HG03520 (cell line): ENCODE results near the gene KIF17.
"Not testable (repeated sequence)": the region's sequence is repeated elsewhere in the genome, so short reads cannot be mapped to it uniquely, and the experiment has no call there.

Experiments used
- ATAC-seq: cut with Tn5 transposase; IDR thresholded peaks from one replicate; pipeline ENCODE4 v1.9.1; 2021; ENCODE audit warnings: mild to moderate bottlenecking, moderate library complexity; ENCODE audit not compliant: unreplicated experiment

Gene KIF17

GRCh38 chr1:20727746-20728316 lies 10.0 kb upstream of the KIF17 start:
- no peak for ATAC-seq

DNA sequence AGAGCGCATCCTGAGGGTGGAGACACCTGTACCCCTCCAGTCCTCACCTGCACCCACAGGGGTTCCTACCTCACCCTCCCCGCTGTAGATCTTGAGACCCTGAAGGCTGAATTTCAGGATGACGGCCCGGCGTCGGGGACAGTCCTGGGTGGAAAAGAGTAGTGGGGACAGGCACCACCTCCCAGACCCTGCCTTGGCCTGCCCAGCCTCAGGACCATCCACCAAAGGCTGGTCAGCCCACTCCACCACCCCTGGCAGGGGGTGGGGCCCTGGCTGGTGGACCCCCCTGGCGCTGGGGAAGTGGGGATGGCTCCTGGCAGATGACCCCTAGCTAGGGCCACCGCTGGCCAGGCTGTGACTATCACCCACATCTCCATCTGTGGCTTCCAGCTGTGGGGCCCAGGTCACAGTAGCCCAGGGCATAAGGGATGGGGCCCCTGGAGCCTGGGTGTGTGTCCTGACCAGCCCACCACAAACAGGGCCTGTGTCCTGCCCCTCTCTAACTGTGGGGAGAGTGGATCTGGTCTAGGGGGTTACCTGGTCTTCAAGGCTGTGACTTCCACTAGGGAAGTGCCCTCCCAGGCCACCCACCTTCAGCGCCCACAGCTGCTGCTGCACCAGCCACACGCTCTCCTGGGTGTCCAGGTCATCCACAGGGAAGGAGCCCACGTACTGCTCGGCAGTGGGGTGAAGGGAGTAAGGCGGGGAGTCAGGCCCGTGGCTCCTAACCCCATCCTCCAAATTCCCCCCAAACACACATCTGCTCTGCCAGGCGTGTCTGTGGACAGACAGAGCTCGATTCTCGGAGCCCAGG lies 9.3 kb upstream of the KIF17 start:
- ATAC-seq = no peak

GRCh38 chr1:20726118-20726911 lies 8.5 kb upstream of the KIF17 start:
- ATAC-seq = no peak

DNA sequence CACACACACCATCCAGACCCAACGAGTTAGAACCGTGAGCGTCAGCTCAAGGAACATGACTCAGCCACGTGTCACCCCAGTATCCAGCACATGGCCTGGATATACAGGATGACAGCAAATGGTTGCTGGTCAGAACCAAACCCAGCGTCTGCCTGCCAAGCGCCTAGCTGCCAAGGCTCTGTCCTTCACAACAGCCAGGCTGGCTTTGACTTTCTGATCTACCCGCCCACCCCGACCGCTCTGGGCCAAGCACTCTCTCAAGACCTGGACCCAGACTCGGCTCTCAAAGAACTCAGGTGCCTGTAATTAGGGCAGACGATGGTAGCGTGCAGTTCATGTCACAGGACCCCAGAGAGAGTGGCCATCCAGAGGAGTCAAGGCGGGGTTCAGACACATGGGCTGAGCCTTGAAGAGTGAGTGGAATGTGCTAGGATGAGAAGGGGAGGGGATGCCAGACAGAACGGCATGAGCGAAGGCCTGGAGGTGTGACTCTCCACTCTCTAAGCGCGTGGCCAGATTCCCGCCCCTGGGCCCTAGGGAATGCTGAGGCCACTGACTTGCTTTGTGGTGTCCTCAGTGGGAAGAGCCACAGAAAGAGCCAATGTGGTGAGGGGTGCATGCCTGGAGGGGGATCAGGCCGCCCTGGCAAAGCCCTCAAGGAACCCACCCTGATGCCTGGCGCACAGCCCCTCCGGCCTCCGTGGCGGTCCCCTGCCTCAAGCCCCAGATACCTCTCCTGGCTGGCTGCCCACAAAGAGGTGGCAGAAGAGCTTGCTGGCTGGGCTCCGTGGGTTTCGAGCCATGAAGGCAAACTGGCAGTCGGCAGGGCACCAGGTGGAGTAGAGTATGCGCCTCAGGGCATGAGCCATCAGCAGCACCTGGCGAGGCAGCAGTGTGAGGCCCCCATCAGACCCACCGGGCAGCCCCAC lies 7.6 kb upstream of the KIF17 start:
- ATAC-seq = no peak

DNA sequence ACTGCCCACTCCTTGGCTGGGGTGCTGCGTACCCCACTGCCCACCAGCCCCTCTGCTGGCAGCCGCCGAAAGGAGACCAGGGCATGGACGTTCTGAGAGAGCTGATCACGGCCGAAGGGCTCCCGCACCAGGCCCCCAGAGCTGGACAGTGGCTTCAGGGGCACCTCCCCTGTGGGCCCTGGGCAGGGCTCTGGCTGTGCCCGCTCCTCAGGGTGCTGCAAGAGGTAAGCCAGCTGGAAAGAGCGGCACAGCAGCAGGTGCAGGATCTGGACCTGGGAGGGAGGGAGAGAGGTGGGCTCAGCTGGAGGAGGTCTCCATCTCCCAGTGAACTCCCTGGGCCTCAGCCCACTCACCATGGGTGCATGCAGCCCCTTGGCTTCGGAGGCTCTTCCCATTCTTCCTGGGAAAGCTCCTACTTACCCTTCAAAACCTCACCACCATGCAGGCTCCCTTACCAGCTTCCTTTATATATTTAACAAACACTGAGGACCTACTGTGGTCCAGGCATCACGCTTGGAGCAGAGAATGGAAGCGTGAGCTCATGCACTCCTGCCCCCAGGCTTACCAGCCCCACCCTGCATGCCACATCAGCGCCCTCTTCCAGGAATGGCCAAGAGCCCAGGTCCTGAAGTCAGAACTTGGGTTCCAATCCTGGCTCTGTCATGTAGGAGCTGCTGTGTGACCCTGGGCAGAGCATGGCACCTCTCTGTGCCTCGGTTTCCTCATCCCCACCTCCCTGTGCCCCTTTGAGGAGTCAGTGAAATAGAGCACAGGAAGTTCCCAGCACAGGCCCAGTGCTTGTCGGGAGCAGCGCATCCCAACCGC lies 6.8 kb upstream of the KIF17 start:
- no peak for ATAC-seq

DNA sequence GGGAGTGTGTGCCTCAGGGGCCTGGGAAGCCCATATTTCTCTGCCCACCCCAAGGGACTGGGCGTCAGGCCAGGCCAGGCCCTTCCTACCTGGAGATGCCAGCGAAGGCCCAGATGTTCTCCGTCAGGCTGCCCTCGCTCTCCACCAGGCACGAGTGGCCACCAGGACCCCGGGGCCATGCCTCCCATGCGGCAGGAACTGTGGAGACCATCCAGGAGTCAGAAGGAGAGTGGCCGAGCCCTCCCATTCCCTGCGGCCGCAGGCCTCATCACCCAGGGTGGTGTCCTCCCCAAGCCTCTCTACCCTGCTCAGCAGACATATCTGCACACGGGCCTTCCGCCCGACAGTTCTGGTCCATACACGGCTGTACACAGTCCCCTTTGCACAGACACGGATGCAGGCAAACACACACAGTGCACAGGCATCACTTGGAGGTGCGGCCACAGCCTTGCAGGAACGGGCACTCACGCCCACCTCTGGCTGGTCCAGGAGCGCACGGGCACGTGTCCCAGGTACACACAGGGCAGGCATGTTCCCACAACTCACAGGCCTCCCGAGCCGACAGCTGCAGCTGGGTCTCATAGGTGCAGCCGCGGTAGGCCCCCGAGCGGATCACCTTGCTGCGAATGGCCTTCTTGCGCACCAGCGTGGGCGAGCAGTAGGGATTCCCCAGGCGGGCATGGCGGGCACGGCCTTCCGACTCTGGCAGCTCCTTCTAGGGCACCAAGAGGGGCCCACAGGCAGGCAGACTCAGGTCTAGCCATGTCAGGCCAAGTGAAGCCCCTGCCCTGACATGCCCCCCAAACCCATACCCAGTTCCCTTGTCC lies 5.9 kb upstream of the KIF17 start:
- ATAC-seq = no peak

GRCh38 chr1:20723159-20723536 lies 5.3 kb upstream of the KIF17 start:
- no peak for ATAC-seq

GRCh38 chr1:20721117-20722061 lies 3.6 kb upstream of the KIF17 start:
- no peak for ATAC-seq

- no peak for ATAC-seq
Measured at GRCh38 chr1:20720631-20721091, 2.9 kb upstream of the KIF17 start.

DNA sequence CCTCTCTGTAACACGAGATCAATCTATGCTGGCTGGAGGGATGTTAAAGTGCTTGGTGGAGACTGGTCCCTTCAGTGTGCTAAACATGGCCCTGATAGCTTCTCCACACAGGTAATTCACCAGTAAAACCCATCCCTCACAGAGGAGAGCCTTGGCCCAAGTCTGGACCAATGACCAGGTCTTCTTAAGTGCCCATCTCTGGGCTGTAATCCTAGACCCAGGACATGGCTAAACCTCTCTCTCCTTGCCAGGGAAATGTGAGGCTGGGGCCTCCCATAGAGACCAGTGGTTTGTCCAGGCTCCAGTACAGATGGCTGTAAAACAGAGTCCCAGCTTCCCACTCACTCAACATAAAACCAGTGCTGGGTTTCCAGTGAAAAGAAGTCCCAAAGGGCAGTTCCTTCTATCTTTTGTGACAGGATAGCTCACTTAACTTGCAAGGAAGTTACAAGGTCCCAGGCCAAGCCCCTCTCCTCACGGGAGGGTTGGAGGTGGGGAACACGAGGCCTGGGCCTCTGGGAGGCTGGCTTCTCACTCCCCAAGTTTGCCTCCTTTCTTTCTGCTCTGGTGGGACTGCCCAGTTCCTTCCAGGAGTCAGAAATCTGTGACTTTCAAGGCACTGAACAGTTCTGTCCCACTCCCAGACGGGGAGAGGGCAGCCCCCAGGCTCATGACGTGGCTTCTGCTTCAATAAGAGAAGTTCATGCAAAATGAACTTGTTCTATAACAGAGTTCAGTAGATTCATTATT lies 2.2 kb upstream of the KIF17 start:
- no peak for ATAC-seq

DNA sequence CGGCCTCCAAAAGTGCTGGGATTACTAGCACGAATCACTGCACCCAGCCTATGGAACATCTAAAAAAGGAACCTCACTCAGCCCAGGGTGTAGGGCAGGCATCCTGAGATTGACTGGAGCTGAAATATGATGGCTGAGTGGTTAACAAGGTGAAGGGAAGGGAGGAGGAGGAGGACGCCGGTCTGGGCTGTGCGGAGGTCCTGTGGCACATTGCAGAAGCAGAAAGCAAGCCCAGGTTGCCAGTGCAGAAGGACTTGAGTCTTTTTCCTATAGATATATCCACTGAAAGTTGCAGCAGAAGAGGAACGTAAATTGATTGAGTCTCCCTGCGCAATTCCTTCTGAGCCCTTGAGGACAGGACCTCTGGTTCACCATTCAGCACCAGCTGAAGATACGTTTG lies 1.5 kb upstream of the KIF17 start:
- ATAC-seq = no peak

- ATAC-seq = not testable (repeated sequence)
Measured at GRCh38 chr1:20718343-20718882, 606 bp upstream of the KIF17 start.

- no peak for ATAC-seq
Measured at GRCh38 chr1:20716232-20716631, 1.6 kb downstream of the KIF17 start.

DNA sequence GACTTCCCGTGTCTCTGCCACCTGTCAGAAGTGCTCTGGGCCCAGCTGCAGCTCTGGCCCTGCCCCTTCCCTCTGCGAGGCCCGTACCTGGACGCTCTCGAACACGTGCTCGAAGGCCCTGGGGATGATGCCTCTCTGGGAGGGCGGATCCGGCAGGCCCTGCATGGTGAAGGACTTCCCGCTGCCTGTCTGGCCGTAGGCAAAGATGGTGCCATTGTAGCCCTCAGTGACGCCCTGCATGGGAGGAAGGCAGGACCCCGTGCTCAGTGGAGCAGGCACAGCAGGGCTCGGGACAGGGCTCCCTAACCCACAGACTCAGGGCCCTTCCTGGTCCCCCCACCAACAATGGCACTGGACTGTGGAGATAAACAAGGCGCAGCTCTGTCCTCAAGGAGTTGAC lies 2.4 kb downstream of the KIF17 start:
- no peak for ATAC-seq

DNA sequence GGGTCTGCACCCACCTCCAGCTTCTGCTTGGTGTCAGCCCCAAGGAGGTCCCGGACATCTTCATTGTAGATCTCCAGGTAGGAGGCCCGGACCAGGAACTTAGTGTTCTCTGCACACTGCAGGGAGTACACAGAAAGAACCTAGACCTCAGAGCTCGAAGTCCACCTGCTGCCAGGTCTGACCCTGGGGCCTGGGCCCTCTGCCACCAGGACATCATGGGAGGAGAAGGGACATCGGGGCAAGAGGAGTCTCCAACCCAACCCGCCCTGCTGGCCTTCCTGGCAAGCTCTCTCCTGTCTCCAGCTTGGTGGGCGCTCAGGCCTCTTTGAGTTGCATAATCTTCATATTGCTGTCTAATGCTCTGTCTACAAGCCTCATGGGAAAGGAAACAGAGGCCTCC lies 4.4 kb downstream of the KIF17 start:
- ATAC-seq = no peak

DNA sequence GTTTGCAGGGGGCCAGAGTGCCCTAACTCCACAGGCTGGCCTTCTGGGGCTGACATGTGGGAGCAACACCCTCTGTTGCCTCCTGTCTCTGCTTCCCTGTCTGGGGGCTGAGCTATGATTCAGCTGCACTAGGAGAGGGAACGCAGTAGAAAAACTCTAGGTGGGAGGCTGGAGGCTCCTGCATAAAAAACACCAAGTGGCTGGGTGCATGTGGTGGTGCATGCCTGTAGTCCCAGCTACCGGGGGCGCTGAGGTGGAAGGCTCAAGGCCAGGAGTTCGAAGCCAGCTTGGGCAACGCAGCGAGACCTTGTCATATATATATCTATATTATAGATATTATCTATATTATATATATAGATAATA lies 5.6 kb downstream of the KIF17 start:
- no peak for ATAC-seq
